Right lobe of liver (tissue), 6 donors: ENCODE data around the gene ABCA8. TPM values are rescaled to one million over a fixed set of nuclear protein-coding genes. Genes with fewer than 3 reads are reported as not detected.

Source experiments
- ATAC-seq, 4 donors: fragments of 200-7000 bp; cut with Tn5 transposase; one replicate each; pipeline ENCODE4 v1.9.1; 2020; ENCODE audit warnings: mild to moderate bottlenecking in 4 of 4, moderate library complexity in 4 of 4
- DNase-seq, 3 donors: peaks; one replicate each; pipeline ENCODE4 v3.0.0-alpha.2; 2020
- H3K27ac ChIP-seq, 3 donors: fragments of 200-600 bp; one replicate each; pipeline ENCODE4 v1.8.0; 2022
- H3K27me3 ChIP-seq, 2 donors: fragments of 200-600 bp; one replicate each; pipeline ENCODE4 v1.8.0; 2022
- H3K36me3 ChIP-seq, 4 donors: fragments of 200-600 bp; sonication (generic) in 1 of 4; one replicate each; pipeline versions ENCODE4 v1.5.1 to v1.8.0; 2017 to 2022; ENCODE audit warnings: control low read depth in 1 of 4
- H3K4me1 ChIP-seq, 4 donors: fragments of 200-600 bp; sonication (generic) in 1 of 4; one replicate each; pipeline versions ENCODE4 v1.5.1 to v1.8.0; 2017 to 2022; ENCODE audit warnings: control low read depth in 1 of 4
- H3K4me3 ChIP-seq, 3 donors: fragments of 200-600 bp; one replicate each; pipeline ENCODE4 v1.8.0; 2022
- H3K9me3 ChIP-seq, 4 donors: fragments of 200-600 bp; sonication (generic) in 1 of 4; one replicate each; pipeline versions ENCODE4 v1.5.1 to v1.8.0; 2017 to 2022; ENCODE audit warnings: control low read depth in 1 of 4
- CTCF ChIP-seq, 4 donors: fragments of 200-600 bp in 3 of 4; fragments of 450-650 bp in 1 of 4; IDR thresholded peaks; one replicate each; pipeline versions ENCODE4 v1.5.1 to v1.8.0; 2016 to 2022; ENCODE audit warnings: antibody characterized with exemption in 4 of 4, mild to moderate bottlenecking in 2 of 4
- POLR2A ChIP-seq: fragments of 450-650 bp; IDR thresholded peaks from one replicate; pipeline ENCODE4 v1.6.1; 2017; ENCODE audit warnings: antibody characterized with exemption, mild to moderate bottlenecking
- WGBS: methylation state at CpG from one replicate; pipeline ENCODE4 v1.1.6; 2018; ENCODE audit warnings: low coverage, low lambda C conversion rate; ENCODE audit not compliant: insufficient coverage; ENCODE audit errors: missing lambda C conversion rate; 5-methylcytosine and 5-hydroxymethylcytosine counted together
- intact Hi-C, 2 donors: fragments of 100-400 bp; cut with DNase I; formaldehyde crosslinking; loops; one replicate each; pipeline versions ENCODE4 v1.11.2 to v1.14.1; 2022
- total RNA-seq, 6 experiments: library from RNA; depleted of rRNA in 2 of 6; stranded (reverse); fragments of >200 nt in 2 of 6; fragmentation: NEBNext Ultra II Directional in 3 of 6; extraction: Animal tissue kit (Norgen Biotek cat#: 25700) in 3 of 6; gene quantifications; one replicate each; pipeline versions ENCODE4 v1.1.0 to v1.2.4, GENCODE V29; 2016 to 2023
- donor health status: DM: no; HTN: yes; CAD: no.
- donor health status: DM: no; HTN: no; CAD: no.
- donor health status: DM: no; HTN: no; CAD: no.
- donor health status: DM: no; HTN: yes; CAD: no.
- donor health status: DM: no; HTN: yes; CAD: no.

ABCA8 gene
- total RNA-seq, 6 experiments from 2014 or later, result 21.8 to 44.0 (median 29.9) TPM

- Histone ChIP-seq H3K27me3 (no peaks in the 10 kb centered on the region), H3K4me3 (no peak overlapping the region), H3K4me1 (peaks cover 0 to 10% (median 0%) of the 10 kb centered on the region in 4 donors), H3K9me3 (no peaks in the 10 kb centered on the region), H3K27ac (no peak overlapping the region), H3K36me3 (peaks cover 0 to 16% (median 2%) of the 10 kb centered on the region in 4 donors)
- DNase-seq (no peak), ATAC-seq (peak in 1 of 4 donors; percentile 21)
- TF ChIP-seq CTCF (IDR thresholded peaks at IDR 0.05) (no peak), POLR2A (no peak)
- 71% methylated on average over 3 of the region's 3 CpGs for WGBS
- intact Hi-C loops, result no loop called here
These were observed 84.9 kb downstream of the ABCA8 start for GRCh38 chr17:68870161-68870826.

- H3K36me3 ChIP-seq, result peaks cover 0 to 4% (median 0%) of the 10 kb centered on the region in 4 donors
- ATAC-seq (peak; percentile 94 to 97 (median 96)), DNase-seq (peak in 1 of 3 donors; percentile 71)
- H3K9me3 ChIP-seq, result no peaks in the 10 kb centered on the region
- TF ChIP-seq CTCF (IDR thresholded peaks at IDR 0.05), result no peak
- H3K27me3 ChIP-seq, result no peaks in the 10 kb centered on the region
- intact Hi-C loops, result no loop called here
- peaks cover 0 to 10% (median 0%) of the 10 kb centered on the region in 4 donors for H3K4me1 ChIP-seq
- 10% methylated on average over 3 of the region's 3 CpGs for WGBS
- H3K27ac ChIP-seq, result peak overlapping the region in 1 of 3 donors; percentile 23
- no peak overlapping the region for H3K4me3 ChIP-seq
These were observed 86.5 kb downstream of the ABCA8 start for GRCh38 chr17:68868708-68869107.

GRCh38 chr17:68867759-68868516, 87.3 kb downstream of the ABCA8 start:
- Histone ChIP-seq H3K4me3 (no peak overlapping the region), H3K9me3 (no peaks in the 10 kb centered on the region), H3K27ac (peak overlapping the region in 1 of 3 donors; percentile 23), H3K27me3 (no peaks in the 10 kb centered on the region), H3K4me1 (peaks cover 0 to 10% (median 0%) of the 10 kb centered on the region in 4 donors), H3K36me3 (peaks cover 0 to 4% (median 0%) of the 10 kb centered on the region in 4 donors)
- no peak for DNase-seq
- intact Hi-C loops, result no loop called here
- TF ChIP-seq CTCF (IDR thresholded peaks at IDR 0.05) (no peak), POLR2A (no peak)
- peak in 1 of 4 donors; percentile 8 for ATAC-seq
- WGBS, result 60% methylated on average over 7 of the region's 7 CpGs

GRCh38 chr17:68865584-68865983, 89.6 kb downstream of the ABCA8 start:
- no peak overlapping the region for H3K4me3 ChIP-seq
- H3K9me3 ChIP-seq, result no peaks in the 10 kb centered on the region
- intact Hi-C loops, result no loop called here
- TF ChIP-seq CTCF (IDR thresholded peaks at IDR 0.05) (no peak), POLR2A (no peak)
- 94% methylated on average over 2 of the region's 2 CpGs for WGBS
- peaks cover 0 to 17% (median 0%) of the 10 kb centered on the region in 4 donors for H3K4me1 ChIP-seq
- DNase-seq (no peak), ATAC-seq (no peak)
- H3K27ac ChIP-seq, result no peak overlapping the region
- no peaks in the 10 kb centered on the region for H3K27me3 ChIP-seq
- H3K36me3 ChIP-seq, result peaks cover 0 to 4% (median 0%) of the 10 kb centered on the region in 4 donors
